Measurements from ENCODE around the gene TJP1. TPM values are rescaled to one million over a fixed set of nuclear protein-coding genes. Genes with fewer than 3 reads are reported as not detected.
A peak's percentile ranks its signal among the peaks of the same experiment; 100 is the strongest.
"Not testable (repeated sequence)": the region's sequence is repeated elsewhere in the genome, so short reads cannot be mapped to it uniquely, and the experiment has no call there.

The TJP1 gene
- total RNA-seq, 1 donor from 2014 or later: 138 TPM

DNA sequence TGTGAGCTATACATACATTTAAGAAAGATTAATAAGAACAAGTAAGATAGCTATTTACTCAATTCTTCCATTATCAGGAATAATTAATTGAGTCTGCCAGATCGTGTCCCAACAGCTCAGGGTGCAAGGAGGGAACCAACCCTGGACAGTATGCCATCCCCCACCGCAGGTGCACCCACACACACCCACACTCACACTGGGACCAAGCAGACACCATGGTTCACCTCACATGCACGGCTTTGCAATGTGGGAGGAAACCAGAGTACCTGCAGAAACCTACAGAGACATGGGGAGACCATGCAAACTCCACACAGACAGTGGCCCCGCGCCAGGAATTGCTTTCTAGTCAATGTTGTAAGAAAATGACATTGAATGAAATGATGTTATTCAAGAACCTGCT lies 20.0 kb upstream of the TJP1 start:
- intact Hi-C loops (cut with DNase I): no loop called here
- no peak for DNase-seq (ENCODE audit: low spot score)

DNA sequence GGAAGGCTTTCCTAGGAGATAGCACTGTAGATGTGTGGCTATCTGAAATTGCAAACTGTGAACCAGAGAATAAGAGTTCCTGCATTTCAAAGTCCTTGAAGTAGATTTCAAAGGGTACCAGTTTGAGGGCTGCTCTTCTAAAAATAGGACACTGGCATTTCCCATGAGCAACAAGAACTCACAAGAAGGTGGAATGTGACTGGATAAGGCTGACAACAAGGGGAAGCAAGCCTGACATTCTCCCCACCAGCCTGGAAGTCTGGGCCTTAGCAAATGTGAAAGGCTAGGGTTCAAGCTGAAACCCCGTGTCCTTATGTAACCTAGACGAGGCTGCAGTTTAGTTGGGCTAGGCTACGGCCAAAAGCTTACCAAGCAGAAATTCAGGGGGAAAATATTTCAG lies 18.7 kb upstream of the TJP1 start:
- intact Hi-C loops (cut with DNase I): no loop called here
- no peak for DNase-seq (ENCODE audit: low spot score)

DNA sequence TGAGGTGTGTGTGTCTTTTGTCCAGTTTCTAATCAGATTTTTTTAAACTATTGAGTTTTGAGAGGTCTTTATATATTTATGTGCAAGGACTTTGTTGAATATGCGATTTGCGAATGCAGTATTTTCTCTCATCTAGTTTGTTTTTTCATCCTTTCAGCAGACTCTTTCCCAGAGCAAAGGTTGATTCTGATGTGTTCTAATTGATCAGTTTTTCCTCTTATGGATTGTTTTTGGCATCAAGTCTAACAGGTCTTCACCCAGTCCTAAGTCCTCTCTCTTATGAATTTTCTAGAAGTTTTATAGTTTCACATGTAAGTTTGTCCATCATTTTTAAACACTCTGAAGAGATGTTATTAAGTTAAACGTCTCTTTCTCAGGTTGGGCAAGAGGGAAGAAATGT lies 17.8 kb upstream of the TJP1 start:
- DNase-seq (ENCODE audit: low spot score): no peak
- intact Hi-C loops (cut with DNase I): no loop called here

DNA sequence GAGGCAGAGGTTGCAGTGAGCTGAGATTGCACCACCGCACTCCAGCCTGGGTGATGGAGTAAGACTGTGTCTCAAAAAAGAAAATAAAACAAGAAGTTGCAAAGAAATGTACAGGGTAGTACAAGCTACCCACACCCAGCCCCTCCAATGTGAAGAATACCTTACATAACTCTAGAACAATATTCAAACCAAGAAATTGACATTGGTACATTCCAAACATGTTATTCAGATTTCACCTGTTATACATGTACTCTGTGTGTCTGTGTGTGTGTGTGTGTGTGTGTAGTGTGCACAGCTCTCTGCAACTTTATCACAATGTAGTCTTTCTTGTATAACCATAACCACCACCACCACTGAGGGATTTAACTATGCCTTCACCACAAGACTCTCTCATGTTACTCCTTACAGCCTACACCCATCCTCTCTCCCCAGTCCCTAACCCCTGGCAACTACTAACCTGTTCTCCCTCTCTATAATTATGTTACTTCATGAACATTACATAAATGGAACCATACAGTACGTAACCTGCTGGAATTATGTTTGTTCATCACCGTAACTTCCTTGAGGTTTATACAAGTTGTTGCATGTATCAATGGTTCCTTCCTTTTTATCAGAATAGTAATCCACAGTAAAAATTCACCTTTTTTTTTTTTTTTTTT lies 16.2 kb upstream of the TJP1 start:
- DNase-seq (ENCODE audit: low spot score): no peak
- intact Hi-C loops (cut with DNase I): loop anchor here (5.0 kb wide), 1 partner anchor 34 kb away; no protein-coding TSS in a partner anchor

DNA sequence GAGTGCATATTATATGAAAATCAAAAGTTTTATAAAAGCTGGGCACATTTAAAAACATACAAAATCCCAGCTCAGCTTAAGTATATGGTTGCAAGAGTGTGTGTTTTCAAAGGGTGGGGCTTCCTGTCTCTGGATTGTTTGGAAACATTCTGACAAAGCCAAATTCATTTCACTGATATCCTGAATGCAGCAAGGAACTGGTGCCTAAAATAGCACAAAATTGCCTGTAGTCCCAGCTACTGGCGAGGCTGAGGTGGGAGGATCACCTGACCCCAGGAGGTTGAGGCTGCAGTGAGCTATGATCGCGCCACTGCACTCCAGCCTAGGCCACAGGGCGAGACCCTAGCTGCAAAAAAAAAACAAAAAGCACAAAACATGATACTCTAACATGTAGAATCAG lies 13.0 kb upstream of the TJP1 start:
- no peak for DNase-seq (ENCODE audit: low spot score)
- intact Hi-C loops (cut with DNase I): loop anchor here (5.0 kb wide), 1 partner anchor 37 kb away; no protein-coding TSS in a partner anchor

DNA sequence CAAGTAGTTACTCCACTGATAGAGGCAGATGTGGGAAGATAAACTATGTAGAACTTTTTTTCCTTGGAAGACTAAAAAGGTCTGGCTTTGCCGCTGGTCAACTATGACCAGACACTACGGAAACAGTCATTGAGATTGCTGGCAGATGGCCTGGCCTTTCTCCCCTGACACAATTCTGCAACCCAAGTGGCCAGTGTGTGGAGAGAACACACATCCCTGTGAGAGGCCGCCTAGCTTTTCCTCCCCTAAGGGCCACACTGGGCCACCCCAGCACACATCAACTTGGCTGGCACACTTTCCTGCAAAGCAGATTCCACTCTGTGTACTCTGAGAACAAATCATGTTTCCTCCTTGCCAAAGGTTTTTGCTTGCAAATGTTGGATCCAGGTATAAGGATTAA lies 10.4 kb upstream of the TJP1 start:
- no peak for DNase-seq (ENCODE audit: low spot score)
- intact Hi-C loops (cut with DNase I): no loop called here

DNA sequence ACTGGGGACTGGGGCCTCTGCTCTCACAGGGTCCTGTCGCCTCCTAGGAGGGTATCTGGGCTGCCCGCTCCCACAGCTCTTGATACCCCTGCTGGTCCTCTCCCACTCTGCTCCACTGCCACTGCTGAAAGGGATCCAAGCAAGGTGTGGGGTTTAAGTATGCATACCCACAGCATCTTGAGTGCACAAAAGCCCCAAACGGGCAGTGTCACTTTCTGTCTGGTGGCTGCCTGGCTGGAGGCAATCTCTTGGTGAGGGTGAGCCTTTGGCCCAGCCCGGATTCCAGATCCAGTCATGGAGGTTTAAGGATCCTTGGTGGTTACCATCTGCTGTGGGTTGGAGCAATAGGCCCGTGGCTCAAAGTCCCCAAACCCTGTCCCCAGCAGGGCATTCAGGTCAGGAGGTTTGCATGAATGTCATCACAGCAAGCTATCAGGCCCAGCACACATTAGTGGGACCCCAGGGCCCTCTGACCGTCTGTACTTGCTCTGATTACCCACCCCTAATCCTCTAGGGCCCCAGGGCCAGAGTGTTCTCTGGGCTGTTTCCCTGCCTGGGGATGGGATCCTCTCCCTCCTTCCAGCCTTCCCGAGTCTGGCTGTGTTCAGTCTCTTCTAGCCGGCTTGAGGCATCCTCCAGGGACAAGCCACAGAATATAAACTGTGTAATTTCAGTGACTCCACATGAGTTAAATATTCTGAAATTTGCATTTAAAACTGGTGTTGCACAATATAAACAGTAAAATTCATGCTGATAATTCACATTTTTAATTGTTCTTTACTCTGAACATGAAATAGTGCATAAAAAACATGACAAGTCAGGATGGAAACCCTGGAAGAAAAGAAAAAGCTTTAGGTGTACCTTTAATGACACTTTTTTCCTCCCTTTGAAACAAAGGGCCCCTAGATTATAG lies 4.9 kb upstream of the TJP1 start:
- intact Hi-C loops (cut with DNase I): no loop called here
- no peak for DNase-seq (ENCODE audit: low spot score)

DNA sequence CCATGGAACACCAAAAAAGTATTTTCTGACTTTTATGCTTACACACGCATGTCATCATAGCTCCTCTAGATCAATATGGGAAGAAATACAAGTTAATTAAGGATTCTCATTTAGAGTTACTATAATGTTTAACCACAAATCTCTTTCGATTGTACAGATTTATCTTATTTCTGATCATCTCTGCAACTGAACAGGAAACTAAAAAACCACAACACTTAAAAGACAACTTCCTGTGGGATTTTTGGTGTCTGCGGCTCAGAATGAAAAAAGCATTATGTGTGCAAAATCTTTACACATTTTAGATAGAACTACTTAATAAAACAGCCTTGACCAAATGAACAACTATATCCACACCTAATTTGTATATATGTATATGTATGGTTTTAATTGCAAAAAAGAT lies 3.0 kb upstream of the TJP1 start:
- no peak for DNase-seq (ENCODE audit: low spot score)
- intact Hi-C loops (cut with DNase I): no loop called here

DNA sequence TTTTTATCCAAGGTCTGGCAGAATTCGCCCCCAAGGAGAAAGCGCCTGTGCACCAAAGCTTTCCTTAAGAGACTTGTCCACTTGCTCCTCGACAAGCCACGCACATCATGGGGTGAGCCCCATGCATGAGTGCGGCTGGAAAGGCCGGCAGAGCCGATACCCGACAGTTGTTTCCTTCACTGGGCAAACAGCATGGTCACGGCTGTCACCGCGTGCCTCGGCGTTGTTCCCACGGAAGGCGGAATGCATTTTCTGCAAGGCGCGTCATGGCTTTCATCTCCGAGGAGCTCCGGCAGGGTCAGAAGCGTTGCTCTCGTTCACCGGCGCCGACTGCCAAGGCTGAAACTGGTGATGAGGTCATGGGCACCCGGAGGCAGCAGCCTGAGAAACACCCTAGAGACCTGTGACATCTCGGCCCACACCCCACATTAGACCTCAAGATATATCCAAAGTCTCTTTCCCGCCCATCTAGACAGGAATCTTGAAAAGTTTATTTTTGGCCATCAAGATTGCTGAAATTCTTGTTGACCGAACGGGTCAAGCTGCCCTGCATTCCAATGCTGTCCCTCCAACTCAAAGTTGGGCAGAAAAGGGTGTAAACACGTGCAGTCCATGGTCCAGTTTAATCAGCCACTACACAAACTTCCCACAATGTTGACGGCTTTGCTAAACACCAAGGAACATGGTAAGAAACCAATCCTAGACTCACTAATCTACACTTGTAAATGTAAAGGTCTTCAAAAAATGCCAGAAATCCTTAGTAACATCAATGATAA lies 604 bp upstream of the TJP1 start:
- peak; percentile 82 for DNase-seq (ENCODE audit: low spot score)
- intact Hi-C loops (cut with DNase I): loop anchor here (5.0 kb wide), 2 partner anchors 64 to 99 kb away; no protein-coding TSS in a partner anchor

DNA sequence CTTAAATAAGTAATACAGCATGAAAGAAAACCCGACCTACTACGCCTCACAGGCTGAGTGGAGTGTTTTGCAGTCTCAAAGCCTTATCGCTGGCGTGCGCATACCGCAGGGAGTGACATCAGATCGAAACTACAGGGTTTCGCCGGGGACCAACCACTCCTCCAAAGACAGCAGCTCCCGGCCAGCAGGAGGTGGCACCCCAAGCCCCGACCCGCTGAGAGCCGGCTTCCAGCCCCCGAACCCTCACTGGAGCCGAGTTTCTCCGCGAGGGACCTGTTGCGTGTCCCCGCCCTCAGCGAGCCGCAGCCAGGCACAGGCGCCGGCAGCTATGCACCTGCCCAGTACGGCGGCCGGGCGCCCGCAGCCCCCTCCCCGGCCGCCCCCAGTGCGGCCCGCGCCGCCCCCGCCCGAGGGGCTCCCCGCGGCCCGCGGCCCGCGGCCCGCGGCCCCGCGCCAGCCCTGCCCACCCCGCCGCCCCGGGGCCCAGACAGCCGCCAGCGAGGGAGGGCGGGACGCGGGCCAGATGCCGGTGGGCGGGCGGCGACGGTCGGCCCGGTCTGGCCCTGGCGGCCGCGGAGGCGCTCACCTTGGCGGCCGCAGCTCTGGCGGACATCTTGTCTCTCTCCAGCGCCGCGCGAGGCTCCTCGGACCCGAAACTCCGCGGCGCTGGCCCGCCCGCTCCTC lies 710 bp downstream of the TJP1 start:
- intact Hi-C loops (cut with DNase I): loop anchor here (2.0 to 5.0 kb wide), 3 partner anchors 49 to 101 kb away; no protein-coding TSS in a partner anchor
- DNase-seq (ENCODE audit: low spot score): peak; percentile 86

DNA sequence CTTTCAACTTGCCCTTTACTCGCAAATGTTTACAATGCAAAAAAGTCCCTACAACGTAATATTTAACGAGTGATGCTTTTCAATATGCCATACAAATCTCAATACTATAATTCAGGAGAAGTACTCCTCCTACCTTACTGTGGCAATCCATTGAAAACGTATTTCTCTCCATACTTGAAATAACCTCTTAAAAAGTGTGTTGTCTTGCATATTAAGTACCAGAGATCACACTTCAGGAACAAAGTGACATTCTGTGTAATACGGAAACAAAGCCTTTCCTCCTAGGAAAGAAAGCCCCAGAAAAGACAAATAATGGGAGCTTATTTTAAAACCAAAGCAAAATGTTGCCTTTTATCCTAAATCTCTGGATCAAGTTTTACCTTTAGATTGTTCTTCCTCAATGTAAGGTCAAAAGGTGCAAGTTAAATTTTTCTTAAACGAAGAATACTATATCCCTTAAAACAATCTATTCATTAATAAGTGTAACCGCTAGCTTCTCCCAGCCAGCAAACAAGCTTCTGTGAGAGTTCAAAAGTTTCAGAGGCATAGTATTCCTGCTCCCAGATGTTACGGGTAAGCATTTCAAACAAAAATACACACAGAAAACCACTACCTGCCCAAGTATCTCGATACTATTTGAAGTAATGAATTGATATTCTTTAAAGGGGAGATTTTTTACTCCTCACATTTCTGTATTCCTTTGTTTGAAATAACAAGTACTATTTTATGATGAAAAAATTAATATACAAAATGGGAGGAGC lies 1.7 kb downstream of the TJP1 start:
- intact Hi-C loops (cut with DNase I): loop anchor here (2.0 to 5.0 kb wide), 3 partner anchors 50 to 102 kb away; no protein-coding TSS in a partner anchor
- DNase-seq (ENCODE audit: low spot score): no peak

DNA sequence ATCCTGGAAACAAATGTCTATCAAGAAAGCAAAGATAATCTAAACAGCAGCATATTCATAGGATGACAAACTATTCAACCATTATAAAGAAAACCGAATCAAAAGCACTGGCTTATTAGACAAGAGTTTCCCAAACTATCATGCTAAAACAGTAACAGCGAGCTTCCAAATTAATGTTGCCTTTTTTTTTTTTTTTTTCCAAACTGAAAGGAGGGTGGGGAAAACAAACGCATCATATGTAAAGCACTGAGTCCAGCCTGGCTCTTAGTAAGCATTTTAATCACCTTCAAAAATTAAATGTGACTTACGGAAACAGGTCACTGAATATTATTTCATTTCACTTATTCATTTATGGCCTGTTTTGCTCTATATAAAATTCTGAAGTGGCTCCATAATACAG lies 2.3 kb downstream of the TJP1 start:
- intact Hi-C loops (cut with DNase I): loop anchor here (2.0 to 5.0 kb wide), 3 partner anchors 51 to 102 kb away; no protein-coding TSS in a partner anchor
- no peak for DNase-seq (ENCODE audit: low spot score)

DNA sequence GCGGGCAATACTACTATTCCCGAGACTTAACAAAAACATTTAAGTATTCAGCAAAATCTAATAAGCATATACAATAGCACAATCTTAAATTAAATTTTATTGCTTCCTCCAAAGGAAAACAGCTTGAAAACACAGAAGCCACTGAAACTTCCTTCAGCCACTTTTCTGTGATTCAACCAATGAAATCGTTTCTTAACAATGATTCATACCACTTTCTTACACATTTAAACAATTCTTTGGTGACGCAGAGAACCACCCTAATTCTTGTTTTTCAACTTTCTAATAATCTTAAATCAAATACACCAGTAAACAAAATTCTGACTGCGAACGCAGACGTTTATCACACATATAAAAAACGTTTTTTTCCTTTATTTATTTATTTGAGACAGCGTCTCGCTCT lies 4.1 kb downstream of the TJP1 start:
- intact Hi-C loops (cut with DNase I): no loop called here
- no peak for DNase-seq (ENCODE audit: low spot score)

DNA sequence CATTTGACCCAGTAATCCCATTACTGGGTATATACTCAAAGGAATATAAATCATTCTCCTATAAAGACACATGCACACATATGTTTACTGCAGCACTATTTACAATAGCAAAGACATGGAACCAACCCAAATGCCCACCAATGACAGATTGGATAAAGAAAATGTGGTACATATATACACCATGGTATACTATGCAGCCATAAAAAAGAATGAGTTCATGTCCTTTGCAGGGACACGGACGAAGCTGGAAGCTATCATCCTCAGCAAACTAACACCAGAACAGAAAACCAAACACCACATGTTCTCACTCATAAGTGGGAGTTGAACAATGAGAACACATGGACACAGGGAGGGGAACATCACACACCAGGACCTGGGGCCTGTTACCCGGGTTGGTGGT lies 4.8 kb downstream of the TJP1 start:
- intact Hi-C loops (cut with DNase I): not testable (repeated sequence)

DNA sequence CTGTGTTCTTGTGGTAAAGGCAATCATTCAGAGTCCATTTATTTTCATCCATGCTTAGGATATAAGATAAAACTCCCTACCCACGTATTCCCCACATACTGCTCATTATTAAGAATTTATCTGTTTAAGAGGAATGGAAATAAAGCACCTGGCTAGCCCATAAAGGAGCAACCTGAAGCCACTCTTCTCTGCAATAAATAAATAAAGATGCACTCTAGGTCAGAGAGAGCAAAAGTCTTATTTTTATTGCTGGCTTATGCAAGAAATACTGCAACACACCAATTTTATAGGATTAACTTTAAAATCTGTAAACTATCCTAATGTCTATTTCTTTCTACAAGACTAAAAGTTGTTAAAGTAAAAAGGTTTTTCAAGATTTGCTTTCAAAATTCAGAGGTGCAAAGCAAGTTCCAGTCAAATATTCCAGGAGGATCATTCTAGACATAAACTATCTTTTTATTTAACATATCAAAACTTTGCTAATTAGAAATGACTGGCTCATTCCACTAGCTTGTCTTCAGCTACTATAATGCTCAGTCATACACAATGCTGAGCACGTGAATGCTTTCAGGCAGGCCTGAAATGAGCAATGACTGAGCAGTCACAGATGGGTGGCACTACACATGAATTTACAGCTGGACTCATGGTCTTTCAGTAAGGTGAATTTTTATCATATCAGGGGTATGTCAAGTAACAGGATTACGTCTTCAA lies 7.1 kb downstream of the TJP1 start:
- intact Hi-C loops (cut with DNase I): no loop called here
- DNase-seq (ENCODE audit: low spot score): no peak

More for the DNA sequence above, 4.8 kb downstream of the TJP1 start:
- DNase-seq (ENCODE audit: low spot score): not testable (repeated sequence)

DNA sequence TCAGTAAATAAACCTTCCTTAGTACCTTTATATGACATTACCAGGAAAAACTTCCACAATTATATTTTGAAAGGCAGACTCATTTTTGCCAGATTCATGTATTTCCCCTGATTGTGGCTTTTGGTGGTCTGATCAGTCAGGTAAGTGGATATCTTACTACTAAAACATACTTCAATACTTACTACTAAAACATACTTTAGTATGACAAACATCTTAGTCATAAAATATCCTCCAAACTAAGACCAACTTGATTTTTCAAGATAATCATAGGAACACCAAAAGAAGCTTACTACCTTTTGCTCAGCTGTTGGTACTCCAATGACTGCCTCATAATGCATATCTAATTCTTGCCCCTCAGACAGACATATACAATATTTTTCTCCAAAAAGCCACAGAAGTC lies 9.3 kb downstream of the TJP1 start:
- intact Hi-C loops (cut with DNase I): no loop called here
- no peak for DNase-seq (ENCODE audit: low spot score)

DNA sequence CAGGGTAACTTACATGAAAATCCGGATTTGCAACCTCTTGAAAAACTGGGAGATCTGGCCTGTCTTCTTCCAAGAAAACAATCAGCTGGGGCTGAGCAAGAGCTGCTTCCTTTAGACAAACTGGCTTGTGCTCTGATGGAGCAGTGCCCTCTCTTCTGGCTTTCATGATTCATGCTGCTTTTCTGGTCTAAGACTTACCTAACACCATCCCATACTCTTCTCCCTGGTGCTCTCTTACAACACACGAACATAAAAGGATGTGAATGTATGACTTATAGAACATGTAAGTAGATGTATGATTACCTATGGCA lies 9.9 kb downstream of the TJP1 start:
- no peak for DNase-seq (ENCODE audit: low spot score)
- intact Hi-C loops (cut with DNase I): no loop called here

DNA sequence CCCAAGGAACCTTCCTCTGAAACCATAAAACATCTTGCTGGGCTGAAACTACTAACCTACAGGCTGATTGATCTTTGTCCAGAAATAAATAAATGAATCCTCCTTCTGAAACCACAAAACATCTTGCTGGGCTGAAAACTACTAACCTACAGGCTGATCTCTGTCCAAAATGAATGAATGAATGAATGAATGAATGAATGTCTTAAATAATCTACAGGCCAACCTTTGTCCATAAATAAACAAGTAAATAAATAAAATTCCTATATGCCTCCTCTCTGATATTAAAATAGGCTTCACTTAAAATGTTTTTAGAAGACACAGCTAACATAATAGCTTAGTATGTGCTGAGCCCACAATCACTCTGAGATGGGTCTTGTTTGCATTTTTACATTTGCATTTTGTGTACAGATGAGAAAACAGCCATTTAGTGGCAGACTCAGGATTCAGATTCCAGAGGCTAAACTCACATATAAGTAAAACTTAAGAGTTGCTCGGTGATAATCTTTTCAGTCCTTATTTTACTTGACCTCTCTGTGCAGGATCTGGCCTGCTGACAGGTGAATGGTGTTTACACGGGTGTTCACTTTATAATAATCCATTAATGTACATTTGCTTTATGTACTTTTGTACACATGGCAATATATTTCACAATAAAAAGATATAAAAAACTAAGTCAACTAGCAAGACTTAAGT lies 10.4 kb downstream of the TJP1 start:
- intact Hi-C loops (cut with DNase I): no loop called here

More for the DNA sequence above, 10.4 kb downstream of the TJP1 start:
- no peak for DNase-seq (ENCODE audit: low spot score)
